CD4-positive, alpha-beta T cell (primary cell): Measurements from ENCODE around the gene NMRK1. TPM values are rescaled to one million over a fixed set of nuclear protein-coding genes. Genes with fewer than 3 reads are reported as not detected.

Source experiments
- ATAC-seq: fragments of 200-7000 bp; cut with Tn5 transposase; one replicate; pipeline ENCODE4 v1.10.0; 2022; ENCODE audit warnings: mild to moderate bottlenecking; ENCODE audit not compliant: poor library complexity
- CTCF ChIA-PET: fragments of 350-600 bp; sonication (Branson Sonifier 250); formaldehyde crosslinking; loops from one replicate; lab custom pipeline; 2021; ENCODE audit warnings: antibody characterized with exemption, inconsistent platforms; lab: Charles Lee
- POLR2A ChIA-PET: fragments of 350-600 bp; sonication (Branson Sonifier 250); formaldehyde crosslinking; loops from one replicate; lab custom pipeline; 2021; ENCODE audit warnings: antibody characterized with exemption, inconsistent platforms; lab: Charles Lee
- DNase-seq, 14 experiments: peaks; one replicate each; pipeline ENCODE4 v3.0.0-alpha.2; 2013 to 2020; ENCODE audit warnings: mixed read lengths in 2 of 14
- H3K27ac ChIP-seq, 2 donors: one replicate each; pipeline versions ENCODE4 v1.5.1 to v1.7.0; 2013; ENCODE audit warnings: low read length in 2 of 2, low read depth in 1 of 2, mild to moderate bottlenecking in 1 of 2
- H3K27me3 ChIP-seq, 2 experiments: 1 replicate in 1 of 2; 2 replicates in 1 of 2; pipeline versions ENCODE4 v1.6.1 to v1.7.0; 2013; ENCODE audit warnings: low read length in 2 of 2, control low read depth in 1 of 2, mild to moderate bottlenecking in 1 of 2, moderate library complexity in 1 of 2; ENCODE audit not compliant: insufficient read depth in 2 of 2, control insufficient read depth in 1 of 2
- H3K36me3 ChIP-seq: one replicate; pipeline ENCODE4 v1.6.1; 2013; ENCODE audit warnings: low read length, control low read depth; ENCODE audit not compliant: insufficient read depth
- H3K4me1 ChIP-seq: one replicate; pipeline ENCODE4 v1.6.1; 2013; ENCODE audit warnings: low read length, control low read depth; ENCODE audit not compliant: insufficient read depth
- H3K4me3 ChIP-seq: one replicate; pipeline ENCODE4 v1.5.1; 2013; ENCODE audit warnings: mild to moderate bottlenecking, low read length, moderate library complexity
- H3K9me3 ChIP-seq, 2 experiments: 1 replicate in 1 of 2; 2 replicates in 1 of 2; pipeline versions ENCODE4 v1.6.1 to v1.7.0; 2013; ENCODE audit warnings: low read length in 2 of 2, mild to moderate bottlenecking in 2 of 2, control low read depth in 1 of 2, moderate library complexity in 1 of 2; ENCODE audit not compliant: control insufficient read depth in 1 of 2, insufficient read depth in 1 of 2
- H3K27ac Mint-ChIP-seq: one replicate; pipeline ENCODE4 v1.8.0; 2020; ENCODE audit warnings: mixed read lengths
- H3K27me3 Mint-ChIP-seq: one replicate; pipeline ENCODE4 v1.8.0; 2021; ENCODE audit warnings: mixed read lengths
- H3K36me3 Mint-ChIP-seq: one replicate; pipeline ENCODE4 v1.8.0; 2021; ENCODE audit warnings: low read depth, mixed read lengths
- H3K4me1 Mint-ChIP-seq: one replicate; pipeline ENCODE4 v1.8.0; 2021; ENCODE audit warnings: low read depth, mixed read lengths
- H3K4me3 Mint-ChIP-seq: one replicate; pipeline ENCODE4 v1.8.0; 2020; ENCODE audit warnings: mild to moderate bottlenecking, mixed read lengths
- H3K9me3 Mint-ChIP-seq: one replicate; pipeline ENCODE4 v1.8.0; 2020; ENCODE audit warnings: mixed read lengths
- intact Hi-C, 2 experiments: fragments of 100-400 bp; cut with DNase I in 1 of 2; cut with micrococcal nuclease in 1 of 2; formaldehyde crosslinking; loops; one replicate each; pipeline versions ENCODE4 v1.15.1 to v1.9.0; 2023 to 2025; cut with DNase I, micrococcal nuclease
- total RNA-seq, 174 experiments: library from RNA in 2 of 174; stranded (reverse) in 2 of 174; gene quantifications; one replicate each; pipeline ENCODE4 v1.2.3 and lab custom pipeline; 2021 to 2026
- TF ChIP-seq, protein P1 (sequence below): fragments of 200-600 bp; IDR thresholded peaks from one replicate; pipeline ENCODE4 v1.8.0; 2022; ENCODE audit warnings: antibody characterized with exemption, mild to moderate bottlenecking

The NMRK1 gene
- total RNA-seq, 2 experiments from 2014 or later: 45.3 to 46.5 TPM

DNA sequence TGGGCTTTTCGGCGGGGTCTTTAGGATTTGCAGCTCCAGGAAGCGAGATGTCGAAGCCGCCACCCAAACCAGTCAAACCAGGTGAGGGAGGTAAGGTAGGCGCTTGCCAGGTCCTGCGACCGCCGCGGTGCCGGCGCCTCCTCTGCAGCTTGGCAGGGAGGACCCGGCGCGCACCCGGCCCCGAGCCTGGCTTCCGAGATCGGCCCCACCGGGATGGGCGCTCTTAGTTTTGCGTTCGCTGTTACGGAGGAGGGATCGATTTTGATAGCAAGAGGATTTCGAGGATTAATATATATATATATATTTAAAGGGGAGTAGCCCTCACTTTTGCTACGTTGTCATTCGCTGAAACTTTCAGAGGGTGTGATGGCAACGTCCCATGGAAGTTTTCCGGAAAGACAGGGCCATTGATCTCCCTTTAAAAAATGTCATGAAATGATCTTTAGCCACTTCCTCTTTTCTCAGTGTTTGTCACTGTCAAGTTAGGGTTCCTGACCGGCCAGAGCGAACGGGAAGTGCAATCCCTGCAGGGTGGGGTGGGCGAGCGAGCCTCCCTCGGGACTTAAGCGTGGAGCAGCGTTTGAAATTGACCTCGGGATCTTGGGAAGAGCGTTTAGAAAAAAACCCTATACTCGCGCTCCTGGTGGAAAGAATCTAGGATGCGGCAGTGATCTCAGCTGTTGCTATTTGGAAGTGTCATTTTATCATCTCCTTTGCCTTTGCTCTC, 854 bp upstream of the NMRK1 start:
- Mint-ChIP-seq H3K27me3 (no peaks in the 10 kb centered on the region), H3K4me1 (peaks cover 79% of the 10 kb centered on the region), H3K27ac (peak overlapping the region; percentile 85), H3K9me3 (no peaks in the 10 kb centered on the region), H3K4me3 (peak overlapping the region; percentile 98), H3K36me3 (peaks cover 23% of the 10 kb centered on the region)
- ChIA-PET CTCF (interaction anchor here (1.0 to 5.4 kb wide), 6 partner anchors 9 to 311 kb away, joined by 3 to 29 read pairs (median 6); partner anchors contain the start of genes C9orf40 and CARNMT1), POLR2A (interaction anchor here (0.8 to 6.0 kb wide), 24 partner anchors 9 to 1305 kb away, joined by 3 to 173 read pairs (median 6); partner anchors contain the start of genes C9orf40, CARNMT1 and RFK)
- peak; percentile 33 for ATAC-seq
- no peaks in the 10 kb centered on the region for H3K9me3 ChIP-seq
- DNase-seq: peak in 3 of 14 experiments; percentile 53 to 60 (median 54)
- peak overlapping the region; percentile 92 for H3K4me3 ChIP-seq
- peaks cover 4% of the 10 kb centered on the region for H3K36me3 ChIP-seq
- intact Hi-C loops: loop anchor here (1.0 to 10.0 kb wide), 7 partner anchors 60 to 1306 kb away; partner anchors contain the start of genes C9orf40 (in 1 of the 2), PCSK5 (in 1 of the 2) and RFK (in 1 of the 2)
- H3K27me3 ChIP-seq: no peaks in the 10 kb centered on the region
- H3K27ac ChIP-seq: peak overlapping the region; percentile 67 to 75
- TF ChIP-seq, protein P1, sequence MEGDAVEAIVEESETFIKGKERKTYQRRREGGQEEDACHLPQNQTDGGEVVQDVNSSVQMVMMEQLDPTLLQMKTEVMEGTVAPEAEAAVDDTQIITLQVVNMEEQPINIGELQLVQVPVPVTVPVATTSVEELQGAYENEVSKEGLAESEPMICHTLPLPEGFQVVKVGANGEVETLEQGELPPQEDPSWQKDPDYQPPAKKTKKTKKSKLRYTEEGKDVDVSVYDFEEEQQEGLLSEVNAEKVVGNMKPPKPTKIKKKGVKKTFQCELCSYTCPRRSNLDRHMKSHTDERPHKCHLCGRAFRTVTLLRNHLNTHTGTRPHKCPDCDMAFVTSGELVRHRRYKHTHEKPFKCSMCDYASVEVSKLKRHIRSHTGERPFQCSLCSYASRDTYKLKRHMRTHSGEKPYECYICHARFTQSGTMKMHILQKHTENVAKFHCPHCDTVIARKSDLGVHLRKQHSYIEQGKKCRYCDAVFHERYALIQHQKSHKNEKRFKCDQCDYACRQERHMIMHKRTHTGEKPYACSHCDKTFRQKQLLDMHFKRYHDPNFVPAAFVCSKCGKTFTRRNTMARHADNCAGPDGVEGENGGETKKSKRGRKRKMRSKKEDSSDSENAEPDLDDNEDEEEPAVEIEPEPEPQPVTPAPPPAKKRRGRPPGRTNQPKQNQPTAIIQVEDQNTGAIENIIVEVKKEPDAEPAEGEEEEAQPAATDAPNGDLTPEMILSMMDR: no peak
- peaks cover 54% of the 10 kb centered on the region for H3K4me1 ChIP-seq

DNA sequence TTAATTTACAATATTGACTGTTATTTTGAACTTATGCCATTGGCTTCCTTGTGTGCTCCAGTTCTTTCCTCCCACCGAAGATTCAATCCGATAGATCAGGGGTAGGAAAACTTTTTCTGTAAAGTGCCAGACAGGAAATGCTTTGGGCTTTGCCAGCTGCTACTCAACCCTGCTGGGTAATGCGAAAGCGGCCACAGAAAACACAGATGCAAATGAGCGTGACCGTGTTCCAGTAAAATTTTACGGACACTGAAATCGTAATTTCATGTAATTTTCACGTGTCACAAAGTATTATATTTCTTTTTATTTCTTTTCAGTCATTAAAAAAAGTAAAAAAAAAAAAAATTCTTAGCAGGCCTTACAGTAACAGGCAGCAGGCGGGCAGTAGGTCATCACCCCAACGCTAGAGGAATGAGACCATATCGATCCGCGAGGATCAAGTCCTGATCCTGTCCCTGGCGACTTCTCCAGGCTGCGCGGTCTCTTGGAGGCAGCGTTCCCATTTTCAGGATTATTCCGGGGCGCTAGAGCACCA, 599 bp downstream of the NMRK1 start:
- peak; percentile 7 for ATAC-seq
- peaks cover 32% of the 10 kb centered on the region for H3K36me3 Mint-ChIP-seq
- POLR2A ChIA-PET: interaction anchor here (0.6 to 6.0 kb wide), 31 partner anchors 10 to 1307 kb away, joined by 3 to 173 read pairs (median 5); partner anchors contain the start of genes C9orf40, CARNMT1 and RFK
- TF ChIP-seq, protein P1: no peak
- H3K9me3 Mint-ChIP-seq: no peaks in the 10 kb centered on the region
- H3K4me3 ChIP-seq: peak overlapping the region; percentile 99
- H3K27me3 ChIP-seq: no peaks in the 10 kb centered on the region
- no peaks in the 10 kb centered on the region for H3K27me3 Mint-ChIP-seq
- H3K4me1 ChIP-seq: peaks cover 59% of the 10 kb centered on the region
- peak overlapping the region; percentile 95 for H3K4me3 Mint-ChIP-seq
- H3K27ac Mint-ChIP-seq: peak overlapping the region; percentile 85
- H3K9me3 ChIP-seq: no peaks in the 10 kb centered on the region
- H3K4me1 Mint-ChIP-seq: peaks cover 80% of the 10 kb centered on the region
- intact Hi-C loops: loop anchor here (1.0 to 10.0 kb wide), 5 partner anchors 59 to 1307 kb away; partner anchors contain the start of genes CARNMT1 (in 1 of the 2), PCSK5 (in 1 of the 2) and RFK (in 1 of the 2)
- peak overlapping the region; percentile 89 to 90 for H3K27ac ChIP-seq
- peaks cover 13% of the 10 kb centered on the region for H3K36me3 ChIP-seq
- CTCF ChIA-PET: interaction anchor here (0.6 to 5.4 kb wide), 11 partner anchors 8 to 313 kb away, joined by 3 to 29 read pairs (median 4); partner anchors contain the start of genes C9orf40 and CARNMT1
- peak in 11 of 14 experiments; percentile 23 to 78 (median 45) for DNase-seq
